B cell (primary cell): ENCODE measurements around the gene CHRNA4. TPM values are rescaled to one million over a fixed set of nuclear protein-coding genes. Genes with fewer than 3 reads are reported as not detected.
"Not testable (repeated sequence)": the region's sequence is repeated elsewhere in the genome, so short reads cannot be mapped to it uniquely, and the experiment has no call there.

Experiments used
- ATAC-seq: fragments of 200-7000 bp; cut with Tn5 transposase; one replicate; pipeline ENCODE4 v1.10.0; 2021; ENCODE audit warnings: low read depth, mild to moderate bottlenecking, moderate number of reproducible peaks, moderate library complexity
- CTCF ChIA-PET: fragments of 350-600 bp; sonication (Branson Sonifier 250); formaldehyde crosslinking; loops from one replicate; lab custom pipeline; 2021; ENCODE audit warnings: antibody characterized with exemption, inconsistent platforms; lab: Charles Lee
- POLR2A ChIA-PET: fragments of 350-600 bp; sonication (Branson Sonifier 250); formaldehyde crosslinking; loops from one replicate; lab custom pipeline; 2021; ENCODE audit warnings: antibody characterized with exemption; lab: Charles Lee
- DNase-seq: peaks from one replicate; pipeline ENCODE4 v3.0.0; 2013
- H2AFZ ChIP-seq: 2 replicates; pipeline ENCODE4 v1.6.1; 2012; ENCODE audit warnings: mild to moderate bottlenecking, low read depth, low read length; ENCODE audit not compliant: insufficient read depth, poor library complexity, severe bottlenecking
- H3K27ac ChIP-seq, 2 donors: 1 replicate in 1 of 2; 2 replicates in 1 of 2; pipeline ENCODE4 v1.5.1; 2012 to 2013; ENCODE audit warnings: low read length in 2 of 2, mild to moderate bottlenecking in 2 of 2, moderate library complexity in 1 of 2
- H3K27me3 ChIP-seq, 4 experiments: fragments of 200-600 bp in 1 of 4; sonication (generic) in 1 of 4; replicated peaks in 1 of 4; 1 replicate in 2 of 4; 2 replicates in 2 of 4; pipeline versions ENCODE4 v1.6.1 to v1.7.0; 2013 to 2016; ENCODE audit warnings: low read length in 3 of 4, mild to moderate bottlenecking in 2 of 4, mixed read lengths in 1 of 4, moderate library complexity in 1 of 4; ENCODE audit not compliant: insufficient read depth in 4 of 4, control insufficient read depth in 3 of 4; ENCODE audit errors: control extremely low read depth in 1 of 4
- H3K36me3 ChIP-seq, 2 experiments: replicated peaks in 1 of 2; 1 replicate in 1 of 2; 2 replicates in 1 of 2; pipeline versions ENCODE4 v1.6.1 to v1.7.1; 2013; ENCODE audit warnings: low read length in 1 of 2; ENCODE audit not compliant: insufficient read depth in 2 of 2, control insufficient read depth in 1 of 2; ENCODE audit errors: control extremely low read depth in 1 of 2, extremely low read depth in 1 of 2
- H3K4me1 ChIP-seq, 2 donors: fragments of 200-600 bp in 1 of 2; sonication (generic) in 1 of 2; 1 replicate in 1 of 2; 2 replicates in 1 of 2; pipeline versions ENCODE4 v1.5.1 to v1.6.1; 2013 to 2017; ENCODE audit warnings: low read length in 2 of 2; ENCODE audit not compliant: control insufficient read depth in 2 of 2, insufficient read depth in 2 of 2
- H3K4me2 ChIP-seq: replicated peaks from 2 replicates; pipeline ENCODE3; 2012; ENCODE audit warnings: mild to moderate bottlenecking, low read depth, low read length; ENCODE audit not compliant: poor library complexity, severe bottlenecking
- H3K4me3 ChIP-seq, 5 experiments: fragments of 200-600 bp in 1 of 5; sonication (generic) in 1 of 5; 1 replicate in 3 of 5; 2 replicates in 2 of 5; pipeline versions ENCODE4 v1.5.1 to v1.7.0; 2011 to 2016; ENCODE audit warnings: low read length in 4 of 5, mild to moderate bottlenecking in 4 of 5, low read depth in 2 of 5, control low read depth in 1 of 5, moderate library complexity in 1 of 5; ENCODE audit not compliant: insufficient read depth in 1 of 5; ENCODE audit errors: control extremely low read depth in 1 of 5, extremely low read depth in 1 of 5
- H3K79me2 ChIP-seq: fragments of 200-600 bp; sonication (generic); one replicate; pipeline ENCODE4 v1.6.0; 2016; ENCODE audit warnings: low read length; ENCODE audit not compliant: control insufficient read depth, insufficient read depth
- H3K9ac ChIP-seq: fragments of 200-600 bp; sonication (generic); 2 replicates; pipeline ENCODE4 v1.6.1; 2017; ENCODE audit warnings: mild to moderate bottlenecking, low read length, moderate library complexity
- H3K9me3 ChIP-seq, 3 donors: one replicate each; pipeline versions ENCODE4 v1.6.1 to v1.7.1; 2013; ENCODE audit warnings: low read length in 2 of 3; ENCODE audit not compliant: control insufficient read depth in 2 of 3, insufficient read depth in 1 of 3; ENCODE audit errors: control extremely low read depth in 1 of 3
- H4K20me1 ChIP-seq: 2 replicates; pipeline ENCODE4 v1.6.0; 2012; ENCODE audit warnings: mild to moderate bottlenecking, low read length; ENCODE audit not compliant: insufficient read depth, control insufficient read depth, poor library complexity, severe bottlenecking
- H3K27ac Mint-ChIP-seq: one replicate; pipeline ENCODE4 v1.8.0; 2021; ENCODE audit warnings: mixed read lengths
- H3K27me3 Mint-ChIP-seq: one replicate; pipeline ENCODE4 v1.8.0; 2021; ENCODE audit warnings: mixed read lengths
- H3K4me1 Mint-ChIP-seq: one replicate; pipeline ENCODE4 v1.8.0; 2021; ENCODE audit warnings: mixed read lengths
- H3K4me3 Mint-ChIP-seq: one replicate; pipeline ENCODE4 v1.8.0; 2021; ENCODE audit warnings: mixed read lengths
- H3K9me3 Mint-ChIP-seq: one replicate; pipeline ENCODE4 v1.8.0; 2022; ENCODE audit warnings: mixed read lengths; ENCODE audit not compliant: insufficient read depth
- CTCF ChIP-seq: fragments of 200-600 bp; IDR thresholded peaks from one replicate; pipeline ENCODE4 v1.8.0; 2022; ENCODE audit warnings: antibody characterized with exemption, mild to moderate bottlenecking
- EZH2 ChIP-seq: IDR thresholded peaks from 2 replicates; pipeline ENCODE4 v1.6.1; 2012; ENCODE audit warnings: borderline replicate concordance, low read depth, mild to moderate bottlenecking, moderate library complexity, low read length; ENCODE audit not compliant: insufficient read depth, poor library complexity, severe bottlenecking
- WGBS: methylation state at CpG from one replicate; pipeline ENCODE4 v1.1.5; 2013; ENCODE audit warnings: missing lambda C conversion rate; ENCODE audit not compliant: insufficient coverage; 5-methylcytosine and 5-hydroxymethylcytosine counted together
- intact Hi-C: fragments of 100-400 bp; cut with micrococcal nuclease; formaldehyde crosslinking; loops from one replicate; pipeline ENCODE4 v1.10.0; 2022
- polyA plus RNA-seq: library from polyadenylated mRNA; depleted of rRNA; stranded (reverse); fragments of >200 nt; gene quantifications from 2 replicates; pipeline ENCODE4 v1.2.3, GENCODE V29; 2012
- total RNA-seq, 2 donors: library from RNA; stranded (reverse); fragments of 120-200 nt in 1 of 2; gene quantifications; 1 replicate in 1 of 2; 2 replicates in 1 of 2; pipeline versions ENCODE4 v1.2.3 to v1.2.4, GENCODE V29; 2013 to 2022

The CHRNA4 gene
- total and polyA plus RNA-seq, 2 donors (not counting 1 experiment from before 2014, with no cell fraction given), result not detected

GRCh38 chr20:63335711-63336110, 25.4 kb downstream of the CHRNA4 start:
- Mint-ChIP-seq H3K9me3 (peaks cover 16% of the 10 kb centered on the region), H3K27me3 (peaks cover 19% of the 10 kb centered on the region), H3K4me3 (no peak overlapping the region), H3K4me1 (no peaks in the 10 kb centered on the region), H3K27ac (no peak overlapping the region)
- 56% methylated on average over 7 of the region's 9 CpGs for WGBS
- Histone ChIP-seq H3K79me2 (no peaks in the 10 kb centered on the region), H3K36me3 (no peaks in the 10 kb centered on the region), H3K4me1 (no peaks in the 10 kb centered on the region), H2AFZ (no peak overlapping the region), H3K27ac (no peak overlapping the region), H3K9me3 (peaks cover 0 to 33% (median 0%) of the 10 kb centered on the region in 3 donors), H3K4me2 (no peak overlapping the region), H3K27me3 (peaks cover 0 to 2% (median 0%) of the 10 kb centered on the region in 4 experiments), H4K20me1 (no peaks in the 10 kb centered on the region), H3K9ac (no peak overlapping the region), H3K4me3 (no peak overlapping the region)
- ATAC-seq (no peak), DNase-seq (no peak)
- ChIA-PET CTCF (no interaction called here), POLR2A (no interaction called here)
- intact Hi-C loops, result no loop called here
- TF ChIP-seq CTCF, result no peak
- TF ChIP-seq EZH2, result no peak

- H3K4me1 Mint-ChIP-seq, H3K4me3 Mint-ChIP-seq, H3K4me2 ChIP-seq, H3K36me3 ChIP-seq, intact Hi-C loops, H3K79me2 ChIP-seq, DNase-seq, H3K27ac Mint-ChIP-seq, H3K4me1 ChIP-seq, H3K4me3 ChIP-seq, POLR2A ChIA-PET, H2AFZ ChIP-seq, H3K27ac ChIP-seq, H3K27me3 ChIP-seq, CTCF ChIA-PET, H3K9ac ChIP-seq, ATAC-seq, H4K20me1 ChIP-seq: not testable (repeated sequence)
- H3K27me3 Mint-ChIP-seq, result peaks cover 18% of the 10 kb centered on the region
- H3K9me3 Mint-ChIP-seq, result peaks cover 16% of the 10 kb centered on the region
- peaks cover 0 to 37% (median 0%) of the 10 kb centered on the region in 3 donors for H3K9me3 ChIP-seq
- WGBS, result 98% methylated on average over 5 of the region's 9 CpGs
These were observed 26.1 kb downstream of the CHRNA4 start for GRCh38 chr20:63335060-63335459.
